H1 (cell line): ENCODE data around the gene CNTN6. TPM values are rescaled to one million over a fixed set of nuclear protein-coding genes. Genes with fewer than 3 reads are reported as not detected.

ENCODE experiments used
- CTCF ChIA-PET: fragments of 300-600 bp; sonication (Branson Sonifier 250); formaldehyde crosslinking; loops from one replicate; lab custom pipeline; 2021; ENCODE audit not compliant: partially characterized antibody; lab: Charles Lee
- POLR2A ChIA-PET: fragments of 300-600 bp; sonication (Branson Sonifier 250); formaldehyde crosslinking; loops from one replicate; lab custom pipeline; 2021; ENCODE audit warnings: inconsistent platforms; ENCODE audit not compliant: partially characterized antibody; lab: Charles Lee
- DNase-seq, 2 experiments: peaks; one replicate each; pipeline versions ENCODE4 v3.0.0 to v3.0.0-alpha.2; 2010 to 2022; ENCODE audit warnings: low spot score in 2 of 2, low read depth in 1 of 2, mixed read lengths in 1 of 2
- FAIRE-seq: peaks from 2 replicates; lab custom pipeline; 2011; peaks lifted over from hg19 to GRCh38; lab: Jason Lieb, UNC
- H2AFZ ChIP-seq: 2 replicates; pipeline ENCODE4 v1.8.1; 2012; ENCODE audit warnings: low read length, inconsistent platforms
- H2AK5ac ChIP-seq: 2 replicates; pipeline ENCODE4 v1.6.1; 2013; ENCODE audit warnings: low read depth, low read length
- H2BK120ac ChIP-seq: replicated peaks from 2 replicates; pipeline ENCODE3; 2013; ENCODE audit warnings: low read depth, low read length, inconsistent platforms
- H2BK12ac ChIP-seq: 2 replicates; pipeline ENCODE4 v1.6.1; 2013; ENCODE audit warnings: low read depth, low read length
- H2BK15ac ChIP-seq: 2 replicates; pipeline ENCODE4 v1.6.1; 2013; ENCODE audit warnings: low read length
- H2BK20ac ChIP-seq: 2 replicates; pipeline ENCODE4 v1.6.1; 2013; ENCODE audit warnings: low read length
- H2BK5ac ChIP-seq: 2 replicates; pipeline ENCODE4 v1.6.1; 2013; ENCODE audit warnings: low read depth, low read length
- H3K14ac ChIP-seq: 2 replicates; pipeline ENCODE4 v1.6.1; 2013; ENCODE audit warnings: inconsistent platforms; ENCODE audit not compliant: insufficient read length
- H3K18ac ChIP-seq: 2 replicates; pipeline ENCODE4 v1.6.1; 2013; ENCODE audit warnings: low read length; ENCODE audit errors: extremely low read depth
- H3K23ac ChIP-seq: 2 replicates; pipeline ENCODE4 v1.6.1; 2013; ENCODE audit warnings: inconsistent platforms; ENCODE audit not compliant: insufficient read length
- H3K23me2 ChIP-seq: 2 replicates; pipeline ENCODE4 v1.6.1; 2013; ENCODE audit warnings: low read depth, low read length
- H3K27ac ChIP-seq: 2 replicates; pipeline ENCODE4 v1.6.1; 2011; ENCODE audit warnings: low read depth, low read length, inconsistent platforms
- H3K27me3 ChIP-seq, 4 experiments: replicated peaks in 1 of 4; 1 replicate in 1 of 4; 2 replicates in 3 of 4; pipeline versions ENCODE4 v1.6.1 to v1.8.1; 2011 to 2013; ENCODE audit warnings: low read length in 3 of 4, mild to moderate bottlenecking in 3 of 4, inconsistent platforms in 2 of 4, mixed read lengths in 2 of 4, moderate library complexity in 1 of 4; ENCODE audit not compliant: control insufficient read depth in 3 of 4, insufficient read depth in 3 of 4; ENCODE audit errors: extremely low read depth in 1 of 4
- H3K36me3 ChIP-seq, 4 experiments: 2 replicates each; pipeline versions ENCODE4 v1.6.1 to v1.8.1; 2011 to 2013; ENCODE audit warnings: mild to moderate bottlenecking in 4 of 4, low read length in 3 of 4, moderate library complexity in 2 of 4, control low read depth in 1 of 4, inconsistent platforms in 1 of 4; ENCODE audit not compliant: insufficient read depth in 4 of 4, control insufficient read depth in 2 of 4
- H3K4ac ChIP-seq: replicated peaks from 2 replicates; pipeline ENCODE3; 2013; ENCODE audit warnings: low read length, low read depth, mixed read lengths, inconsistent platforms; ENCODE audit not compliant: insufficient read length
- H3K4me1 ChIP-seq, 4 experiments: replicated peaks in 1 of 4; 1 replicate in 1 of 4; 2 replicates in 3 of 4; pipeline versions ENCODE4 v1.6.1 to v1.8.1; 2011 to 2013; ENCODE audit warnings: low read length in 3 of 4, inconsistent platforms in 2 of 4, mixed read lengths in 1 of 4; ENCODE audit not compliant: insufficient read depth in 4 of 4, control insufficient read depth in 3 of 4
- H3K4me2 ChIP-seq, 2 experiments: 2 replicates each; pipeline versions ENCODE4 v1.6.1 to v1.8.1; 2011 to 2013; ENCODE audit warnings: low read depth in 2 of 2, low read length in 2 of 2, control low read depth in 1 of 2, inconsistent platforms in 1 of 2, mild to moderate bottlenecking in 1 of 2; ENCODE audit not compliant: insufficient read depth in 1 of 2
- H3K4me3 ChIP-seq, 4 experiments: fragments of 200-600, 300-600 bp in 1 of 4; sonication (generic), shearing (Covaris generic), sonication (Bioruptor Twin) in 1 of 4; 2 replicates each; pipeline versions ENCODE4 v1.5.1 to v1.8.1; 2011 to 2016; ENCODE audit warnings: low read length in 4 of 4, low read depth in 3 of 4, control low read depth in 2 of 4, inconsistent platforms in 2 of 4, mild to moderate bottlenecking in 2 of 4, mixed read lengths in 1 of 4, moderate library complexity in 1 of 4; ENCODE audit not compliant: insufficient read depth in 2 of 4; ENCODE audit errors: extremely low read depth in 1 of 4
- H3K56ac ChIP-seq: replicated peaks from 2 replicates; pipeline ENCODE3; 2013; ENCODE audit warnings: low read depth, mild to moderate bottlenecking, mixed read lengths, low read length, inconsistent platforms; ENCODE audit not compliant: insufficient read length
- H3K79me1 ChIP-seq: 2 replicates; pipeline ENCODE4 v1.6.1; 2013; ENCODE audit warnings: low read depth, low read length, control low read depth
- H3K79me2 ChIP-seq, 2 experiments: 2 replicates each; pipeline versions ENCODE4 v1.6.1 to v1.8.1; 2012 to 2013; ENCODE audit warnings: low read length in 2 of 2, mild to moderate bottlenecking in 2 of 2, inconsistent platforms in 1 of 2; ENCODE audit not compliant: insufficient read depth in 2 of 2, control insufficient read depth in 1 of 2
- H3K9ac ChIP-seq, 4 experiments: replicated peaks in 1 of 4; 1 replicate in 1 of 4; 2 replicates in 3 of 4; pipeline versions ENCODE4 v1.6.1 to v1.8.1; 2011 to 2013; ENCODE audit warnings: low read depth in 3 of 4, low read length in 3 of 4, control low read depth in 2 of 4, mild to moderate bottlenecking in 2 of 4, moderate library complexity in 2 of 4, inconsistent platforms in 1 of 4; ENCODE audit errors: extremely low read depth in 1 of 4
- H3K9me3 ChIP-seq, 2 experiments: 2 replicates each; pipeline versions ENCODE4 v1.6.1 to v1.8.1; 2012 to 2013; ENCODE audit warnings: mild to moderate bottlenecking in 2 of 2, moderate library complexity in 2 of 2, control low read depth in 1 of 2, inconsistent platforms in 1 of 2, low read depth in 1 of 2, low read length in 1 of 2, mixed read lengths in 1 of 2; ENCODE audit not compliant: insufficient read depth in 2 of 2
- H4K20me1 ChIP-seq, 2 experiments: replicated peaks in 1 of 2; 2 replicates each; pipeline versions ENCODE3 to v1.8.1; 2011 to 2013; ENCODE audit warnings: inconsistent platforms in 2 of 2, low read length in 2 of 2, mild to moderate bottlenecking in 1 of 2; ENCODE audit not compliant: insufficient read depth in 2 of 2, control insufficient read depth in 1 of 2
- H4K5ac ChIP-seq: 2 replicates; pipeline ENCODE4 v1.6.1; 2013; ENCODE audit warnings: low read length, low read depth, mixed read lengths, inconsistent platforms; ENCODE audit not compliant: insufficient read length
- H4K8ac ChIP-seq: 2 replicates; pipeline ENCODE4 v1.8.0; 2013; ENCODE audit warnings: mild to moderate bottlenecking, moderate library complexity, low read length, inconsistent platforms; ENCODE audit not compliant: insufficient read depth; ENCODE audit errors: extremely low read depth
- H4K91ac ChIP-seq: replicated peaks from 2 replicates; pipeline ENCODE3; 2013; ENCODE audit warnings: low read length, mixed read lengths, inconsistent platforms; ENCODE audit not compliant: insufficient read length
- BCL11A ChIP-seq, 2 experiments: IDR thresholded peaks; one replicate each; pipeline ENCODE4 v1.6.1; 2011; ENCODE audit warnings: low read depth in 2 of 2, low read length in 2 of 2, mild to moderate bottlenecking in 2 of 2
- EP300 ChIP-seq, 2 experiments: IDR thresholded peaks; 1 replicate in 1 of 2; 2 replicates in 1 of 2; pipeline ENCODE4 v1.6.1; 2011 to 2012; ENCODE audit warnings: low read depth in 2 of 2, low read length in 2 of 2, mild to moderate bottlenecking in 2 of 2, borderline replicate concordance in 1 of 2, inconsistent platforms in 1 of 2, moderate library complexity in 1 of 2
- KDM1A ChIP-seq: fragments of 200-600, 300-600 bp; sonication (generic); IDR thresholded peaks from 2 replicates; pipeline ENCODE4 v1.7.1; 2016; ENCODE audit warnings: mild to moderate bottlenecking, low read length, borderline replicate concordance
- MAFK ChIP-seq: IDR thresholded peaks from 2 replicates; pipeline ENCODE4 v1.6.1; 2012; ENCODE audit warnings: low read depth, mild to moderate bottlenecking, improper control_type of control experiment, low read length
- MAX ChIP-seq: IDR thresholded peaks from 2 replicates; pipeline ENCODE4 v1.6.1; 2012; ENCODE audit warnings: inconsistent platforms
- NANOG ChIP-seq: IDR thresholded peaks from 2 replicates; pipeline ENCODE4 v1.6.1; 2011; ENCODE audit warnings: low read length, low read depth, mild to moderate bottlenecking, inconsistent platforms; ENCODE audit not compliant: insufficient read depth, poor library complexity, severe bottlenecking
- PHF8 ChIP-seq: fragments of 200-600 bp; sonication (generic); conservative IDR thresholded peaks from 2 replicates; pipeline ENCODE4 v1.7.1; 2012; ENCODE audit warnings: low read depth, mild to moderate bottlenecking, inconsistent platforms, low read length, moderate library complexity
- POLR2AphosphoS5 ChIP-seq: IDR thresholded peaks from 2 replicates; pipeline ENCODE4 v1.6.1; 2011; ENCODE audit warnings: low read depth, low read length
- RFX5 ChIP-seq: IDR thresholded peaks from 2 replicates; pipeline ENCODE4 v1.6.1; 2011; ENCODE audit warnings: low read depth, low read length, improper control_type of control experiment, borderline replicate concordance
- SIX5 ChIP-seq: IDR thresholded peaks from 2 replicates; pipeline ENCODE4 v1.6.1; 2011; ENCODE audit warnings: mild to moderate bottlenecking, low read depth, low read length
- SP4 ChIP-seq: IDR thresholded peaks from 2 replicates; pipeline ENCODE4 v1.6.1; 2012; ENCODE audit warnings: low read length, inconsistent platforms
- WGBS, 2 experiments: shearing (Covaris generic) in 1 of 2; methylation state at CpG; one replicate each; pipeline versions ENCODE4 v1.1.6 to v1.1.7; 2013 to 2015; ENCODE audit warnings: low lambda C conversion rate in 2 of 2, mixed read lengths in 2 of 2, inconsistent platforms in 1 of 2, low coverage in 1 of 2, missing lambda C conversion rate in 1 of 2; ENCODE audit not compliant: insufficient replicate concordance in 2 of 2, insufficient coverage in 1 of 2, insufficient read length in 1 of 2; ENCODE audit errors: extremely low coverage in 1 of 2, missing lambda C conversion rate in 1 of 2; 5-methylcytosine and 5-hydroxymethylcytosine counted together
- polyA plus RNA-seq, 7 experiments: library from polyadenylated mRNA; depleted of rRNA in 3 of 7; stranded (reverse) in 5 of 7; unstranded in 2 of 7; fragments of >200 nt in 5 of 7; fragments of 200-250 nt in 2 of 7; gene quantifications; 1 replicate in 5 of 7; 2 replicates in 1 of 7; 4 replicates in 1 of 7; pipeline versions ENCODE4 v1.2.1 to v1.2.3, GENCODE V29; 2011 to 2013; ENCODE audit warnings: missing spikeins in 2 of 7, mixed read lengths in 2 of 7
- total RNA-seq: library from RNA; stranded (reverse); fragmentation: NEBNext Ultra II Directional; extraction: Animal tissue kit (Norgen Biotek cat#: 25700); gene quantifications from 2 replicates; pipeline ENCODE4 v1.2.1, GENCODE V29; 2021

CNTN6 gene
- total and polyA plus RNA-seq, 2 of the 8 experiments (the other 6 are each of a cell fraction or from before 2014, with no cell fraction given) = not detected

GRCh38 chr3:1232276-1232675 lies 139.5 kb downstream of the CNTN6 start:
- Histone ChIP-seq H3K79me1 (no peaks in the 10 kb centered on the region), H4K8ac (no peak overlapping the region), H3K23ac (no peak overlapping the region), H2BK120ac (no peak overlapping the region), H3K4me3 (no peak overlapping the region), H3K23me2 (no peaks in the 10 kb centered on the region), H3K36me3 (no peaks in the 10 kb centered on the region; a peak in 1 of 8 replicates), H2AFZ (peak overlapping the region; percentile 38; the same call in 1 of the 2 replicates), H3K27ac (no peak overlapping the region), H4K5ac (no peak overlapping the region), H3K9ac (no peak overlapping the region), H3K4me1 (0 out of 7 replicates have a peak, but pooled peaks cover 0 to 2% (median under 1%) of the 10 kb centered on the region in 4 experiments), H3K4me2 (no peak overlapping the region), H3K4ac (no peak overlapping the region), H3K27me3 (no peaks in the 10 kb centered on the region), H3K79me2 (no peaks in the 10 kb centered on the region), H2BK15ac (no peak overlapping the region), H3K14ac (no peak overlapping the region), H2AK5ac (no peak overlapping the region), H3K18ac (no peak overlapping the region), H4K20me1 (no peaks in the 10 kb centered on the region), H2BK20ac (no peak overlapping the region), H2BK12ac (no peak overlapping the region), H4K91ac (no peak overlapping the region), H3K56ac (no peak overlapping the region), H3K9me3 (no peaks in the 10 kb centered on the region), H2BK5ac (no peak overlapping the region)
- ChIA-PET POLR2A (no interaction called here), CTCF (interaction anchor here (0.9 kb wide), 1 partner anchor 140 kb away, joined by 3 read pairs; the partner anchor contains the start of gene CNTN6)
- FAIRE-seq = no peak
- WGBS, 2 experiments = 90% methylated on average over 3 of the region's 3 CpGs; no CpG with 5 or more reads in 1 of the 2 experiments
- DNase-seq = no peak
- no peak for TF ChIP-seq KDM1A
- TF ChIP-seq PHF8 = no peak
- no peak for TF ChIP-seq BCL11A (IDR thresholded peaks at IDR 0.05; ENCODE audit: low read depth in 2 of 2, low read length in 2 of 2)
- TF ChIP-seq SIX5 = no peak
- TF ChIP-seq MAX = no peak
- no peak for TF ChIP-seq NANOG
- TF ChIP-seq POLR2AphosphoS5 = no peak
- TF ChIP-seq SP4 = no peak
- TF ChIP-seq EP300 (IDR thresholded peaks at IDR 0.05; ENCODE audit: borderline replicate concordance in 1 of 2, low read depth in 2 of 2, low read length in 2 of 2) = no peak
- TF ChIP-seq MAFK = no peak
- no peak for TF ChIP-seq RFX5
